Measurements from ENCODE around the gene SLC15A1. TPM values are rescaled to one million over a fixed set of nuclear protein-coding genes. Genes with fewer than 3 reads are reported as not detected.
"Not testable (repeated sequence)": the region's sequence is repeated elsewhere in the genome, so short reads cannot be mapped to it uniquely, and the experiment has no call there.

SLC15A1 gene
- total and polyA plus RNA-seq, 12 donors = 0.01 TPM; not detected in 11

- TF ChIP-seq CTCF (IDR thresholded peaks at IDR 0.05) = no peak
- DNase-seq (no peak), ATAC-seq (no peak)
- Histone ChIP-seq H3K9me3 (peaks cover 0 to 15% (median 0%) of the 10 kb centered on the region in 11 donors), H3K36me3 (no peaks in the 10 kb centered on the region), H3K4me3 (no peak overlapping the region), H3K27me3 (peaks cover 11 to 60% (median 47%) of the 10 kb centered on the region in 7 donors), H3K27ac (no peak overlapping the region), H3K4me1 (peaks cover 0 to 15% (median 12%) of the 10 kb centered on the region in 9 donors)
- intact Hi-C loops (cut with DNase I) = no loop called here
- 68 to 79% methylated on average over 2 of the region's 2 CpGs for WGBS, 2 donors
Measured at GRCh38 chr13:98755116-98755515, 2.6 kb upstream of the SLC15A1 start.

DNA sequence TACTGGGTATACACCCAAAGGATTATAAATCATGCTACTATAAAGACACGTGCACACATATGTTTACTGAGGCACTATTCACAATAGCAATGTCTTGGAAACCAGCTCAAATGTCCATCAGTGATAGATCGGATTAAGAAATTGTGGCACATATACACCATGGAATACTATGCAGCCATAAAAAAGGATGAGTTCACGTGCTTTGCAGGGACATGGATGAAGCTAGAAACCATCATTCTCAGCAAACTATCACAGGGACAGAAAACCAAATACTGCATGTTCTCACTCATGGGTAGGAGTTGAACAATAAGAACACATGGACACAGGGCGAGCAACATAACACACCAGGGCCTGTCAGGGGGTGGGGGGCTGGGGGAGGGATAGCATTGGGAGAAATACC lies 2.0 kb upstream of the SLC15A1 start:
- Histone ChIP-seq H3K27me3 (peaks cover 11 to 66% (median 52%) of the 10 kb centered on the region in 7 donors), H3K4me1 (peaks cover 0 to 15% (median 12%) of the 10 kb centered on the region in 9 donors), H3K9me3 (peaks cover 0 to 15% (median 0%) of the 10 kb centered on the region in 11 donors)
- ATAC-seq; H3K27ac ChIP-seq; H3K4me3 ChIP-seq; DNase-seq; H3K36me3 ChIP-seq; intact Hi-C loops (cut with DNase I): not testable (repeated sequence)
- 92 to 98% methylated on average over 4 of the region's 4 CpGs for WGBS, 2 donors

DNA sequence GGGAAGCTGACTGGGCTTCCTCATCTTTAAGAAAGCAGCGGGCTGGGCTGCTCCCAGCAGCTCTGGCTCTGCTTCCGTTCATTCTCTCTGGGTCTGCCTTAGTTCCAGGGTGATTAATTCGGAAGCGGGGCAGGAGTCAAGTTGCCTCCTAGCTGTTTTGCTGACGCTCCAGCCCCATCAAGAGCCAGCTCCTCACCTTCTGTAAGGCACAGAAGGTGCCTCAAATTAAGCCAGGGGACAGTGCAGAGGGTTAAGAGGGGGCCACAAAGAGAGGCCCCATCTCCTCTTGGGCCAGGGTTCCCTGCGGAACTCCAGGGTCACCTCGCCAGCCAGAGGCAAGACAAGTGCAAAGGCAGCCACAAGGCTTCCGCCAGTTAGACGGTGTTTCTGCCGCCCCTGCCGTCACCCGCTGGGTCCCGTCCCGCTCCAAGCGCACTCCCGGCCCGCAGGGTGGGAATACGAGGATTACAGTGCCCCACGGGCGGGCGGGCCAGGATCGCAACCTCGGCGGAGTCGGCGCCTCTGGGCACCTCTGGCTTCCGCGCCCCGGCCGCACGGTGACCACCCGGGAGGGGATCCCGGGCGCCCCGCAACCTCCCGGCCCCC lies 508 bp downstream of the SLC15A1 start:
- peaks cover 0 to 15% (median 12%) of the 10 kb centered on the region in 9 donors for H3K4me1 ChIP-seq
- ATAC-seq (peak in 3 of 8 donors; percentile 17 to 58 (median 53)), DNase-seq (no peak)
- intact Hi-C loops (cut with DNase I) = no loop called here
- H3K27me3 ChIP-seq = peaks cover 11 to 73% (median 62%) of the 10 kb centered on the region in 7 donors
- peak overlapping the region; percentile 11 to 47 (median 35) for H3K4me3 ChIP-seq
- H3K9me3 ChIP-seq = peaks cover 0 to 15% (median 0%) of the 10 kb centered on the region in 11 donors
- no peak for TF ChIP-seq CTCF (IDR thresholded peaks at IDR 0.05)
- H3K36me3 ChIP-seq = no peaks in the 10 kb centered on the region
- no peak overlapping the region for H3K27ac ChIP-seq
- 2 to 5% methylated on average over 29 to 36 of the region's 36 CpGs for whole genome bisulfite sequencing, 2 donors

GRCh38 chr13:98751367-98751782 lies 1.1 kb downstream of the SLC15A1 start:
- Histone ChIP-seq H3K27ac (no peak overlapping the region), H3K4me1 (peaks cover 0 to 15% (median 12%) of the 10 kb centered on the region in 9 donors), H3K27me3 (peaks cover 11 to 73% (median 62%) of the 10 kb centered on the region in 7 donors), H3K36me3 (no peaks in the 10 kb centered on the region), H3K4me3 (peak overlapping the region in 3 of 10 donors; percentile 39 to 47 (median 41)), H3K9me3 (peaks cover 0 to 15% (median 0%) of the 10 kb centered on the region in 11 donors)
- no peak for TF ChIP-seq CTCF (IDR thresholded peaks at IDR 0.05)
- WGBS, 2 donors = 42% methylated on average over 8 of the region's 8 CpGs
- intact Hi-C loops (cut with DNase I) = no loop called here
- no peak for ATAC-seq
- no peak for DNase-seq

DNA sequence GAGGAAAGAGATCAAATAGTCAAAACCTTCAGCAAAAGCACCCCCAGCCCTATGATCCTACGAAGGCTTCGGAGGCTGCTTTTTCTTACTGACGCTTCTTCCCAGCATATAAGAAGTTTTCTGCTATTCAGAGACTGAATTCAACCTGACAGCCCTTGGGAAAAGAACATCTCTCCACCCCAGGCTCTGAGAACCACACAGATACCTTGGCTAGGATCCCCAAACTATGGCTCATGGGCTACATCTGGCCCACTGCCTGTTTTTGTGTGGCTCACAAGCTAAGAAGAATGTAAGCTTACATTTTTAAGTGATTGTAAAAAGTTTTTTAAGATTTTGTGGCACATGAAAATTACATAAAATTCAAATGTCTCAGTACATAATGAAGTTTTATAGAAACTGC lies 3.0 kb downstream of the SLC15A1 start:
- DNase-seq (no peak), ATAC-seq (no peak)
- intact Hi-C loops (cut with DNase I) = no loop called here
- 57 to 60% methylated on average over 3 of the region's 3 CpGs for WGBS, 2 donors
- TF ChIP-seq CTCF (IDR thresholded peaks at IDR 0.05) = no peak
- Histone ChIP-seq H3K36me3 (no peaks in the 10 kb centered on the region), H3K9me3 (peaks cover 0 to 14% (median 0%) of the 10 kb centered on the region in 11 donors), H3K4me3 (no peak overlapping the region), H3K27me3 (peaks cover 11 to 58% (median 55%) of the 10 kb centered on the region in 7 donors), H3K27ac (no peak overlapping the region), H3K4me1 (peaks cover 0 to 15% (median 12%) of the 10 kb centered on the region in 9 donors)
